Endothelial cell (in vitro differentiated cells): ENCODE data around the gene POU2AF1. TPM values are rescaled to one million over a fixed set of nuclear protein-coding genes. Genes with fewer than 3 reads are reported as not detected.

ENCODE experiments used
- DNase-seq: peaks from one replicate; pipeline ENCODE4 v3.0.0; 2021; ENCODE audit warnings: low spot score
- H3K27ac Mint-ChIP-seq: one replicate; pipeline ENCODE4 v1.8.0; 2021; ENCODE audit warnings: mixed read lengths, inconsistent platforms; ENCODE audit not compliant: unreplicated experiment
- H3K27me3 Mint-ChIP-seq: one replicate; pipeline ENCODE4 v1.8.0; 2021; ENCODE audit warnings: mild to moderate bottlenecking, moderate library complexity, mixed read lengths, inconsistent platforms; ENCODE audit not compliant: unreplicated experiment
- H3K36me3 Mint-ChIP-seq: one replicate; pipeline ENCODE4 v1.8.0; 2021; ENCODE audit warnings: mild to moderate bottlenecking, low read depth, mixed read lengths, inconsistent platforms; ENCODE audit not compliant: unreplicated experiment
- H3K4me1 Mint-ChIP-seq: one replicate; pipeline ENCODE4 v1.8.0; 2021; ENCODE audit warnings: mild to moderate bottlenecking, mixed read lengths, inconsistent platforms; ENCODE audit not compliant: unreplicated experiment
- H3K4me3 Mint-ChIP-seq: one replicate; pipeline ENCODE4 v1.8.0; 2021; ENCODE audit warnings: mild to moderate bottlenecking, mixed read lengths, inconsistent platforms; ENCODE audit not compliant: unreplicated experiment
- H3K9me3 Mint-ChIP-seq: one replicate; pipeline ENCODE4 v1.8.0; 2021; ENCODE audit warnings: mixed read lengths, inconsistent platforms; ENCODE audit not compliant: unreplicated experiment
- CTCF ChIP-seq: fragments of 200-600 bp; sonication (generic); IDR thresholded peaks from one replicate; pipeline ENCODE4 v1.5.0; 2021; ENCODE audit warnings: antibody characterized with exemption; ENCODE audit not compliant: unreplicated experiment
- total RNA-seq: library from RNA; stranded (reverse); fragmentation: NEBNext Ultra II Directional; extraction: Animal tissue kit (Norgen Biotek cat#: 25700); gene quantifications from one replicate; pipeline ENCODE4 v1.2.1, GENCODE V29; 2021; ENCODE audit not compliant: unreplicated experiment

Gene POU2AF1
- total RNA-seq, 1 donor from 2014 or later, result not detected

DNA sequence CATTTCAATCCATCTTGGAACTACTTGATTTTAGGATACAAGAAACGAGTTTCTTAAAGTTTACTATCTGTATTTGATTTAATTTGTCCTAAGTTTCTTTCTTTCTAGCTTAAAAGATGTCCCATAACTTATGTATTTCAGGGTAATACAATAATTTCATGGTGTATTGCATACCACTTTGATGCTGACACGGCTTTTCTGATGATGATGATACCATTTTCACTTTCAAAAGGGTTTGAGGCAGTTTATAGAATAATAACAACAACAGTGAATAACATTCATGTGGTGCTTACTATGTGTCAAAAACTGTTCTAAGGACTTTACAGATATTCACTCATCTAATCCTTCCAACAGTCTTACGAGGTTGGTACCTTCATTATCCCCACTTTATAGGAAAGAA is 33.2 kb upstream of the POU2AF1 start:
- TF ChIP-seq CTCF, result no peak
- Mint-ChIP-seq H3K4me1 (peaks cover 8% of the 10 kb centered on the region), H3K4me3 (no peak overlapping the region), H3K36me3 (no peaks in the 10 kb centered on the region), H3K9me3 (no peaks in the 10 kb centered on the region), H3K27ac (no peak overlapping the region), H3K27me3 (peaks cover 5% of the 10 kb centered on the region)
- DNase-seq, result no peak

DNA sequence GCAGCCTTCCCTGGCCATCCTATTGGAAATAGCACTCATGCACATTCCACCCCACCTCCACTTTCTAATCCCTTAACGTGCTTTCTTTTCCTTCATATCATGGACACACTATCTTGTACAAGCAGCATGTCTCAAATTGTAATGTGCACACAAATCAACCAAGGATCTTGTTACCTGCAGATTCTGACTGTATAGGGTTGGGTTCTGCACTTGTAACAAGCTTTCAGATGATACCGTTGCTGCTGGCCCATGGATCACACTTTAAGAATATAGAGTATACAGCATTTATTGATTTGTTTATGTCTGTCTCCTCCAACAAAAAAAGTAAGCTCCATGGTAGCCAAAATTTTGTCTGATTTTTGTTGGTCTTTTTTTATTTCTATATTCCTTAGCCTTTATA is 32.4 kb upstream of the POU2AF1 start:
- no peak overlapping the region for H3K27ac Mint-ChIP-seq
- DNase-seq, result no peak
- no peaks in the 10 kb centered on the region for H3K9me3 Mint-ChIP-seq
- no peak overlapping the region for H3K4me3 Mint-ChIP-seq
- H3K27me3 Mint-ChIP-seq, result peaks cover 5% of the 10 kb centered on the region
- H3K36me3 Mint-ChIP-seq, result no peaks in the 10 kb centered on the region
- TF ChIP-seq CTCF, result no peak
- H3K4me1 Mint-ChIP-seq, result peaks cover 3% of the 10 kb centered on the region

- no peak for DNase-seq
- H3K9me3 Mint-ChIP-seq, result no peaks in the 10 kb centered on the region
- peaks cover 3% of the 10 kb centered on the region for H3K27me3 Mint-ChIP-seq
- no peak overlapping the region for H3K27ac Mint-ChIP-seq
- H3K36me3 Mint-ChIP-seq, result no peaks in the 10 kb centered on the region
- H3K4me3 Mint-ChIP-seq, result no peak overlapping the region
- H3K4me1 Mint-ChIP-seq, result peaks cover 3% of the 10 kb centered on the region
- TF ChIP-seq CTCF, result no peak
Observed at GRCh38 chr11:111410951-111411350, 31.9 kb upstream of the POU2AF1 start.

- H3K4me3 Mint-ChIP-seq, result no peak overlapping the region
- peaks cover 3% of the 10 kb centered on the region for H3K4me1 Mint-ChIP-seq
- H3K27me3 Mint-ChIP-seq, result peaks cover 3% of the 10 kb centered on the region
- no peaks in the 10 kb centered on the region for H3K9me3 Mint-ChIP-seq
- no peak for TF ChIP-seq CTCF
- no peaks in the 10 kb centered on the region for H3K36me3 Mint-ChIP-seq
- no peak for DNase-seq
- no peak overlapping the region for H3K27ac Mint-ChIP-seq
Observed at GRCh38 chr11:111409915-111410314, 30.8 kb upstream of the POU2AF1 start.

DNA sequence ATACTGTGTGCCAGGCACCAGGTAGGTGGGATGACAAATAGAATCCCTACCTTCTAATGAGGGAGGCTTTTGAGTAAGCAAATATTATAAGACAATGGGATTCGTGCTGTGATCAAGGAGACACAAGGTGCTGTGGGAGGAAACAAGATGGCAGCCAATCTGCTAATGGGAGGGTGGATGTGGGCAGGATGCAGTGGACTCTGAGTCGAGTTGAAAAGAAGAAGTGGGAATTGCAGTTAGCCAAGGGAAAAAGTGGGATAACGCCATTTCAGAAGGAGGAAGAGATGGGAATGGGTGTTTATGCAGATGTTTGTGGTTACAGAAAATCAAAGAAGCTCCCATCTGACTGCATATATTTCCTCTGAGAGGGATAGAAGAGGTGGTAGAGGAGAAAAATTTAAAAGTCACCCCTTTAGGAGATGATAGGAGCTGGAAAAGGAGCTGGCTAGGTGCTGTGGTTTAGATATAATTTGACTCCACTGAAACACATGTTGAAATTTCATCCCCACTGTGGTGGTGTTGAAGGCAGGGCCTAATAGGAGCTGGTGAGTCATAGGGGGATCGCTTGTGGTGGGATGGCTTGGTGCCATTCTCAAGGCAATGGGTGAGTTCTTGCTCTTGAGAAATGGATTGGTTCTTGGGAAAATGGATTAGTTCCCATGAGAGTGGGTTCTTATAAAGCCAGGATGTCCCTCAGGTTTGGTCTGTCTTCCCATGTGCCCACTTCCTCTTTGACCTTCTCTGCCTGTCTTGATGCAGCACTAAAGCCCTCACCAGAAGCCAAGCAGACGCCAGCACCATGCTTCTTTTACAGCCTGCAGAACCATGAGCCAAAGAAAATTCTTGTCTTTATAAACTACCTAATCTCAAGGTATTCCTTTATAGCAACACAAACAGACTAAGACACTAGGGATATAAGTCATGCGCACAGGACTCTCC is 30.0 kb upstream of the POU2AF1 start:
- no peak for TF ChIP-seq CTCF

More for the DNA sequence above, 30.0 kb upstream of the POU2AF1 start:
- peaks cover 2% of the 10 kb centered on the region for H3K27me3 Mint-ChIP-seq
- H3K36me3 Mint-ChIP-seq, result no peaks in the 10 kb centered on the region
- H3K4me1 Mint-ChIP-seq, result no peaks in the 10 kb centered on the region
- DNase-seq, result no peak
- no peak overlapping the region for H3K27ac Mint-ChIP-seq
- H3K9me3 Mint-ChIP-seq, result no peaks in the 10 kb centered on the region
- H3K4me3 Mint-ChIP-seq, result no peak overlapping the region
